NCI-H1694 treated with DMSO at 0.1 percent for 48 hours (cell line): ENCODE data around the gene LCAT.

Experiments
- DNase-seq: peaks from one replicate; lab custom pipeline; 2025; lab: John Stamatoyannopoulos, UW

LCAT gene

DNA sequence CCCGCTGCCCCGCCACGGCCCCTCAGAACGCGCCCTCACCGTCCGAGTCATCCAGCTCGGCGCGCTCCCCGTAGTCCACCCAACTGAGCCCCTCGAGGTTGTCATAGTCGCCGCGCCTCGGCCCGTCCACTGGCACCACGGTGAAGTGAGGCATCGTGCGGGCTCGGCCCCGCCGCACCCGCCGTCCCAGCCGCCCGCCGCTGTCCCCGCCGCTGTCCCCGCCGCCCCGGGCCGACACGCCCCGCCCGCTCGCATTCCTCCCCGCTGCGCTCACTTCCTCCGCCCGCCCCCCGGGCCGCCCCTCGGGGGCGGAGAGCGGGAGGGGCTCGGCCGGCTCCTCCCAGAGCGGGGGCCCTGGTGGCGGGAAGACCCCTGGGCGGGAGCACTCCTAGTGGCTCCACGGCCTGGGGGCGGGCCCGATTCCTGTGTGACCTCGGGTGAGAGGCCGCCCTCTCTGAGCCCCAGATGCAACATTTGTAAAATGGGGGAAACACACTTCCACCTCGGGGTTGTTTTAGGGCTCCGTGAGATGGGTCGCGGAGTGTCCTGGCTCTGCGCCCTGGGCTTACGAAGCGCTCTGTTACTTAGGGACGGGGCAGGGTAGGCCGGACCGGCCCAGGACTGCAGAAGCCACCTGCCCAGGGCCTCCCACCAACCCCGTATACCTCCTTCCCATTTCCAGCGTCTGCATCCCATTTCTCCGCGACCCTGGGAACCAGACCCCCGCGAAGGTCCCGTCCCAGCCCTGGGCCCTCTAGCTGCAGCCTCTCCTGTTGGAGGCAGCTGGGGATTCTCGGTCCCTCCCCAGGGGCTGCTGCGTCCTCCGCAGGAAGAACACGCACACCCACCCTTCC is 24.7 kb upstream of the LCAT start, which contains the start of gene SLC12A4:
TSS of gene SLC12A4 (minus strand) at position 238 of the 854 bp plus-strand sequence. CDS start at position 154, 84 bp downstream.
- DNase-seq, result peak; percentile 22

DNA sequence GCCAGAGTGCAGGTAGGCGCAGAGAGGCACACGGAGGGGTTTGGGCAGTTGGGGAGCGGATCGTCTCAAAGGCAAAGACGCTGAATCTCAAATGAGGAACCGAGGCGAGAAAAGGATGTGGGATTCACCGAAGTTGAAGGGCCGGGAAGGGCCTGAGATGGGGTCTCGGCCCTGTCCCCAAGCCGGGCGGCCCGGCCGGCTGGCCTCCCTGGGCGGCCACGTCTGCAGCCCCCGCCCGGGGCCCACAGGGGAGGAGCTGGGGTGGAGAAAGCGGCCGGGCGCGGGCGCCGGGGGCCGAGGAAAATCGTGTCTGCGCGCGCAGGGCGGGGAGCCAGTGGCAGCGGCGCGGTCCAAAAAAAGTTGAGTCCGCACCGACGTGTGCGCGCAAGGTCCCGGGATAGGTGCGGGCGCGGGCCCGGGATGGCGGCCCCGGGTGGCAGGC is 24.1 kb upstream of the LCAT start:
- DNase-seq, result no peak

DNA sequence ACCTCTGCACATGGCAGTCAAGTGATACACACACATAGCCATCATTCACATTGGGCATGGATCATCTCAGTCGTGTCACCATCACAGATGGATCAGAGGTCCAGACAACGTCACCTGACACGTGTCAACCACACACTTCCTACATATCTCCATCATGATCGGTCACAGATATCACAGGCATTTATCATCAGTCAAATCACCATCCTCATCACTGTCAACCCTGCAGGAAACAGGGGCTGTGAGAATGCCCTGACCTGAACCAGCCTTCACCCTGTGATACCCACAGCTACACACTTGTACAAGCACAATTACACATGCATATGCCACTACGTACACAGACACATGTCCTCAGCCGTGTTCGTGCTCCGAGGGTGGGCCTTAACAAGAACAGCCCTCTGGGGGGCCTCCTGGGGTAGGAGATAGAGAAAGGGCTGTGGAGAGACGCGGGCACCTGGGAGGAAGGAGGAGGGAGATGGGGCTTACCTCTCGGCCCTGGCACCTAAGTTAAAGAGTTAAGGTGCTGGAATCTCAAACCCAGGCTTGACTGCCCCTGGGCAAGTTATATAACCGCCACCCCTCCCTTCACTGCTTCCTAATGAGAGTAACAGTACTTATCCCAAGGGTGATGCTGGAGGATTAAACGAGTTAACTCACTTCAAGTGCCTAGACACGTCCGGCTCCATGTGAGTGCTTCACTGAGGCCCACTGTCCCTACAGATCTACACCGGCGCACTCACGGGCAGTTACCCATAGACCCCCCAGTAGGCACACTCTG is 23.4 kb upstream of the LCAT start:
- no peak for DNase-seq

DNA sequence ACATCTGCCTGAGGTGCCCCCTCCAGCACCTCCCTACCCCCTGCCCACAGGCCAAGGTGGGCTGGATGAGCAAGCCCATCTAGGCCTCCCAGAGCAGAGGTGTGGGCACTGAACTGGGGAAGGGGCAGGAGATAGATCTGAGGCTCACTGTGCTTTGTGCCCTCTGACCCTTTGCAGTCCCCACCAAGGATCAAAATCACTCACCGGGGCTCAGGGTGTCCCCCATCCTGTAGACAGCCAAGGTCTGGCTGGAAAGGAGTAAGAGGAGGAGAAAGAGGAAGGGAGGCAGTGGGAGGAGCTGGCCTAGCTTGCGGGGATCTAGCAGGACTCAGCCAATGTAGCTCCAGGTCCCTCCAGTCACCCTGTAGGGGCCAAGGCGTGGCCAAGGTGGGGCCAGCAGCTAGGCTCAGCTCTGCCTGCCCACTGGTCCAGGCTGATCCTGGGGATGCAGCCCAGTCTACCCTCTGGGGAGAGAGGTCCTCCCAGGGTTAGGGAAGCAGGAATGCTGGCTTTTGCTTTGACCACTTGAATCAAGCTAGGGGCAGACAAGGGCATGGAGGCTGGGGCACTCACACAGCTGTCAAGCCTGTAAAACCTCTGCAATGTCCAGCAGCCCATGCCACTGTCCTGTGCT is 22.7 kb upstream of the LCAT start:
- DNase-seq, result no peak

DNA sequence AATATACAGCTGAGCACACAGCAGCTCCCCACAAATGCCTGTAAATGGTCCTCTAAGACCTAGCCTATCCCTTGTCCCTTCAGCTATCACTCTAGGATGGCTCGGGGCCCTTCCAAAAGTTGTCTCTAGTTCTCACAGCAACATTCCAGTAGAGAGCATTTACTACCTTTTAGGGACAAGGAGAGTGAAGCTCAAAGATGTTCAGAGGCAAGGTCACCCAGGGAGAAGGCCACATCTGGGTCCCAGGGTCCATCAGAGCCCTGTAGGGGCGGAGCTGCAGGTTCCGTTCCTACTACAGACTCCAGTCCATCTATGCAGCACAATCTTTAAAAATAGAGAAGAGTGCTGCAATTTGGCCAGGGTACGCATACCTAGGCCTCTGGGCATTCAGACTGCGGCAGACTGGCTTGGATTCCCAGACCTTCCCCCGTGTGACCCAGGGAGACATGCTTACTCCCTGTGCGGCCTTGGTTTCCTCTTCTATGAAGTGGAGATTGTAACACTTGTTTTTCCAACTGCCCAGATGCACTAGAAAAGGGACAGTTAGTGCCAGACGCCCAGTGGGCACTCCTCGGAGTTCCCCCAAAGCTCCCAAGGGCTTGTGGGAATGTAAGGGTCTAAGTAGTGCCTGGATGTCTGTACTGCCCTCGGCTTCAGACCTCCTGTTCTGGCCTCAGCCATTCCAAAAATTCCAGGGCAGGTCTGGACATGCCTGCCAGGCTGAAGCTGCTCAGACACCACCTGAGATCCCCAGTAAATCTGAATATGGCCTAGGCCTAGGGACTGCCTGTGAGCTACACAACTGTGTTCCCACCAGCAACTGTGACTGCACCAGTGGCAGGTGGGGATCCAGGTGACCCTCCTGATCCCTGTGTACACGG is 22.0 kb upstream of the LCAT start:
- no peak for DNase-seq

DNA sequence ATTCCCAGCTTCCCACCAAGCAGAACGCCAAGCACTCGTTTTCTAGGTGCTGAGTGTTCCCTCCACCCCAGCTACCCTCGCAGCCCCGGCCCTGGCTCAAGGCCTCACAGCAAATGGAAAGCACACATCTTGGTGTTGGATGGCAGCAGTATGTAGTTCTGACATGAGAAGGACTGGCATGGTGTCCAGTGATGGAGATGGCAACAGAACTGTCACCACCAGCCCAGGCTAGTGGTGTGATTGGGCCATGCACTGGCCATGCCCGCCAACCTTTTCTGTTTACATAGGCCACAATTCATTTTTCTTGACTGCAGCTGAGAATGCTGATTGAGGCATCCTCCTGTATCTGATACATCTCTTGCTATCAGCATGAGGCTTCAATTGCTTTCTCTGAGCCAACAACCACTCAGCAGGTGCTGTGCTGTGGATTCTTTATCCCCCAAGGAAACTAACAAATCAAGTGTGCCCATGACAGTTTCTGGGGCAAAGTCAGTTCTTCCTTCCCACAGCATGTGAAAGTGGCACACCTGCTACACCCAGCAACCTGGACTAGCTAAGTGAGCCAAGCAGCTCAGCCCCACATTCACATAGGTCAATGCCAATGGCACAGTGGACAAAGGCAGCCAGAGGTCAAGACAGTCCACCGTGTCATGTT is 20.7 kb upstream of the LCAT start:
- DNase-seq, result no peak

DNA sequence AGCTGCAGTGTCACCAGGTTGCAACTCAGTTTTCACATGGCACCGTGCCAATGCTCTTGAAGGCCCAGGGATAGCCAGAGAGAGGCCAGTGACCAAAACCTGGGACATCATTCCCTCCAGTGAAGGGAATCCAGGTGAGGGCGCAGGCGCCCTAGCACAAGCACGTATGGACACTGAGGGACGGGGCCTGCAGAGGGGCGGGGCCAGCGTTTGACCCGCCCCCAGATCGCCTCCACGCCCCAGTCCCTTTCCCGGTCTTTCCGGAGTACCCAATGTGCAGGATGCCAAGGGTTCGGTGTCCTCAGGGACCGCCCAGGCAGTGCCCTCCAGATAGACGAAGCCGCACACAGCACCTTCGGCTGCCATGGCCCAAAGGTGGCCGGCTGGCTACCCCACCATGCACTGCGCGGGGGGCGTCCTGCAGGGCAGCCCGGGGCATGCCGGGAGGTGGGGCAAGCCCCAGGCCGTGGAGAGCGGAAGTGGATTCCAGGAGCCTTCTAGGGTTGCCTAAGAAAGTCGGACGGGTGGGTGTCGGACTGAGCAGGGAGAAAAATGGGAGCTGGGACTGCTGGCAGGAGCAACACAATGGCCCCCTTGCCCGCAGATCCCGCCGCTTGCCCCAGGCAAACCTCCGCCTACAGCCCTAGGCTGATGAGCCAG is 19.9 kb upstream of the LCAT start:
- DNase-seq, result no peak

DNA sequence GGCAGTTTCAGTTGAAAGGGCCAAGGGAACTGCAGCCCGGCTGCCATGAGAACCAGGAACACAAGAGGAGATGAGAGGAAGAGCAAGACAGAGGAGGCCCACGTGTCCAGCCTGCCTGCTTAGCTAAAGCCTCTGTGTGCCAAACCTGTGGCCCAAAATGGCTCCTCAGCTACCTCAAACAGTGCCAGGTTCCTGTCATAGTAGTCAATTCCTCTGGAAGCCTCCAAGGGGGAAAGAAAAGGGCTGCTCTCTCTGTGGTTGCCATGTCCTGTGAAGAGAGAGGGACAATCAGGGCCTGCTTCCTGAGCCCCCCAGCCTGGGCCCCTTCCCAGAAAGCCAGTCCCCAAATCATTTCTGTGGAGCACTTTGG is 19.4 kb upstream of the LCAT start:
- no peak for DNase-seq

DNA sequence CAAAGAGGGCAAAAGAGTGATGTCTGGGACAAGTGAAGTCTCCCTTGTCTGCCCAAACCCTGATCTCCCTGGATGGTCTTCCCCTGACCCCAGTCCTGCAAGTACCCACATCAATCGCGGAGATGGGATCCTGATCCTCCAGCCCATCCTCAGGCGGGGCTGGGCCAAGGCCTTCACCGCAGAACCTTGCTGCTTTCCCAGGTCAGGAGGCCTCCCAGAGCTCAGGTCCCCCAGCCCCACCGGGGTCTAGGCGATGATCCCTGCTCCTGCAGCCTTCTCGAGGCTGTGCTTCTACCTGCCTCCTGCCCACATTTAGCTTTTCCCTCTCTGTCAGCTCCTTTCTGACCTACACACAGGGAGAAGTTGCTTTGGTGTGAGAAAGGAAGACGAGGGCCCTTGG is 18.2 kb upstream of the LCAT start:
- DNase-seq, result no peak

DNA sequence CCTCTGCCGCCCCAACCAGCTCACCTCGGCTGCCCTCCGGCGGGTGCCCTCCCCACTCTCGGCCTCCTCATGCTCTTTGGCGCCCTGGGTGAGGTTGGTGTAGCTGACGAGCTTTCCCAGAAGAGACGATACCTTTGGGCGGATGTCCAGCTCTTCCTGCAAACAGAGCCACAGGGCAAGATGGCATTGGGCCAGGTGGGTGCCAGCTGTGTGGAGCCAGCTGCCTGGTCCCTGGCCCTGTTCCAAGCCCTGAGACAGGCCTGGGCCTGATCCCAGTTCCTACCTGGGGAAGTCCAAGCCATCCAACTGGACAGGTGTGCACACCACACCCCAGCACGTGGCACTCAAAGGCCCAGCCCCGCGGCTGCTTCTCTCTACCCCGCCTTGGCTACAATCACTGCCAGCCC is 17.6 kb upstream of the LCAT start:
- DNase-seq, result no peak

DNA sequence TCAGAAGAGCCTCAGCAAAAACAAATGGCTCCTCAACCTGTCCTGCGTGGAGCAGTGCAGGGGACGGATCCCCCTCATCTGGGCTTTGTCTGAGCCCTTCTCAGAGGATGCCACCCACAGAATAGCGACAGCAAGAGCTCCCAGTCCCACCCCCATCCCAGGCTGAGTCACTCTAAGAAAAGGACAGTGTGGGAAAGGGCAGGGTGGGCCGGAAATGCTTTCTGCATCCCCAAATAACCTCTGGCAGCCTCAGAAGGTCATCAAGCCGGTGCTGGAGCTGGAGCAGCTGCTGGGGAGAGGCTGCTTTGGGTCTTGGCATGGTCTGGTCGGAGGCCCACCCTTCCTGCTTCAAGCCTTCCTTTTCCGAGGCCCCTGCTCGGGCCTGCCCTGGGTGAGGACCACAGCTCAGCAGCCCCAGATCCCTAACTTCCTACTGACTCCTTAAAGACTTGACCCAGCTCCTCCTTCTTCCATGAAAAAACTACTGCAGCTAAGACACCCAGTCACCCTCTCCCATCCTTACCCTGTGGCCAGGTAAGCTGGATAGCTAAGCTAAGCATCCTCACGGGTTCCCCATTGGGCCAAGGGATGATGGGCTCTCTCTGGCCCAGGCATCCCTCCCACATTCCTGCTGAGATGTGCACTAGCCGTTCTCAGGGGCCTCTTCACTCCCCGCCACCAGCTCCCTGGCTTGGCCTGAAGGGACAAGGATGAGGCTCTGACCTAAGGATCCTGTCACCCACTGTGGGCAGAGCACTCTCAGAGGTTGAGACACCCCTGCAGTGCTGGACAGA is 15.8 kb upstream of the LCAT start:
- no peak for DNase-seq

DNA sequence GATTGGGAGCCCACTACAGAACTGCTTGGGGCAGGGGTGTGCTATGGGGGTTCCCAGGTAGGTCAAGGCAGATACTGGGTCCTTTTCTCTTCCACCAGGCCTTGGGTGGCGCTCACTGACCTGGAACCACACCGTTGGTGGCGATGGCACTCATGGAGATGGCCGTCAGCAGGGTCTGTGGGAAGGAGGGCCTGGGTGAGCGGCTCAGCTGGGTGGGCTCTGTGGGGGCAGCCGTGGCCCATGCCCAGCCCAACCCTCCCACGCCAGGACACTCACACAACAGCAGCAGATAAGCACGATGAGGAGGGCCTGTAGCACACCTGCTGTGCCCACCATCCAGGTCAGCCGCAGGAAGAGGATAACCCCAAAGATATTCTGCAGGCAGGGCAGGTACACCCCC is 13.7 kb upstream of the LCAT start:
- no peak for DNase-seq

DNA sequence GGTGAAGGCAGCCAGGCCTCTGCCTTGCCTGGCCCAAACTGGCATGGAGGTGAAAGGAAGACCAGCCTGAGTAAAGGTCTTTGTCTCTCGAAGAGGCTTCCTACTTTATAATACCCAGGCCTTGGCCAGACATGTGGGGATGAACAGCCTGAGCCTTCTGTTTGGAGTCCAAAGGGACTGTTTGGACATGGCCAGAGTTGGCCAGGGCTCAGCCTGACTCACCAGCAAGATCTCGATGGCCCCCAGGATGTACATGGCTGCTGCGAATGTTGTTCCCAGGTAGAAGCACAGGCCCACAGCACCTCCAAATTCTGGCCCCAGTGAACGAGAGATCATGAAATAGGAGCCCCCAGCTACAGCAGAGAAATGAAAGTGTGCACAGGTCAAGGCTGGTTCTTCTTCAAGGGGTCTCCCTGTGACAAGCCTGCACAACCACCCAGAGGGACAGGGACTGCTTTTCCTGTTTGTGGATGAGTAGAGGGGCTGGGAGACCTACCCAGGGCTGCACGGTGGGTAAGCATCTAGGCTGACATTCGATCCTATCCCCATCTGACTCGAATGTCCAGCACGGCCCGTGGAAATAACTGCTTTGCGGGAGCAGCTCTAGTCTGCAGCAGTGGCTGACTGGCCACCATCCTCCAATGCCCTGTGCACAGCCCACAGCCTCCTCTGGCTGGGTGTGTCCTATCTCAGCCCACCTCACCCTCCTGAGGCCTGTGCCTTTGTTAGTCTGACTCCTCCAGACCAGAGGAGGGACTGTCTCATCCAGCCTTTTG is 10.7 kb upstream of the LCAT start:
- no peak for DNase-seq

DNA sequence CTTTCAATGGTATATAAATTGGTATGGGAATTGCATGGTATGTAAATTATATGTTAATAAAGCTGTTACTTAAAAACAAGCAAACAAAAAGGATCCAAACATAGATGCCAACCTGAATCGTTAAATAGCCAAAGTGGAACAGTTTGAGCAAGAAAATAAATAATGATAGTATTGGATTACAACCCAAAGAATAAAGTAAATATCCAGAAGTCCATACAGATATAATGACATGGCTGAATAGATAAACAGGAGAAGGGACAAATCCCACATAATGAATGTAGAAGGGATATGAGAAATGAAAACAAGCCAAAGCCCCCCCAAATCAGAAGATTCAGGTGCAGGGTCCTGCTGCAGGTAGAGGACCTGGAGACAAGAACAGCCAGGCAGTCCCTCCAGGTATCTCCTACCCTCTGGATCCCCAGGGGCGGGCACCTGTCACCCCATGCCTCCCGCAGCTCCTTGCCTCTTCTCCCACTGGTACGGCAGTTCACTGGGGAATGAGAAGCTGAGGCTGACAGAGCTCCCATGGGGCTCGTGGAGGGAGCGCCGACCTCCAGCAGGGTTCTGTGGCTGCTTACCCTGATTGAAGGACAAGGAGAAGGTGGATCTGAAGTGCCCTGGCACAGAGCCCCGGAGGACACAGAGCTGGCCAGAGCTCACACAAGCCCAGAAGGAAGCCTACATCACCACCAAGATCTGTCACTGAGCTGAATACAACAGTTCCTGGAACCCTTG is 9.9 kb upstream of the LCAT start:
- DNase-seq, result no peak

DNA sequence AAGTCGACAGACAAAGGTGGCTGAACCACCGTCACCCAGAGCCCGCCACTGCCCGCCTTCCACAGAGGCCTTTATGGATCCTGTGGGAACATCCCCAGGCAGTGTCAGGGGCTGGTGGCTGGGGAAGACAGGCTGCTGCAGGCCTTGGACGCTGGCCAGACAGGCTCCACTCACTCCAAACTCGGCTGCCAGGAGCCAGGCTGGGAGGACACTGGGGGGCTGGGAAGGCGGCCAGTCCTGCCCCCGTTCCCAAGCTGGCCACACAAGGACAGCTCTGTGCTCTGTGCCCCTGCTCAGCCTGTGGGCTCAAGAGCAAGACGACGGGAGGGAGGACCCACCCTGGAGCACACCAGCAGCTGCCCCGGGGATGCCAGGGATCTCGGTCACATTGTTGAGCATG is 7.6 kb upstream of the LCAT start:
- no peak for DNase-seq

DNA sequence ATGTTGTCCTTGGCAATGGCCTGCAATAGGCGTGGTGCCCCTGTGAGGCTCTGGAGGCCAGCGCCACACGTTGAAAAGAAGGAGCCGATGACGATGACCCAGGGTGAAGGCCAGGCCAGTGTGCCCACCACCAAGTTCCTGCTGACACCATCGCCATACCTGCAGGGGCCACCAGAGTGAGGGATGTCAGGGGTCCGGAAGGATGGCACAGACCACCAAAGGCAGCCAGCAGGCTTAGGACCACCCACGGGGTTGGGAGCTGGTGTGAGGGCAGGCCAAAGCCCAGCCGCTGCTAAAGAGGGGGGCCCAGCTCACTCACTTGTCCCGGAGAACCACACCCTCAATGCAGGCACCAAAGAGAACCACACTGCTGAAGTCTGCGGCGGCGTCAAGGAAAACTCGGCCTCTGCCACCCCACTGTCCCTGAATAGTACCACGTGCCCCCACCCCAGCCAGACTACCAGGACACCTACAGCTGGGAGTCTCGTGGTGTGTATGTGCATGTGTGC is 6.5 kb upstream of the LCAT start:
- DNase-seq, result no peak

DNA sequence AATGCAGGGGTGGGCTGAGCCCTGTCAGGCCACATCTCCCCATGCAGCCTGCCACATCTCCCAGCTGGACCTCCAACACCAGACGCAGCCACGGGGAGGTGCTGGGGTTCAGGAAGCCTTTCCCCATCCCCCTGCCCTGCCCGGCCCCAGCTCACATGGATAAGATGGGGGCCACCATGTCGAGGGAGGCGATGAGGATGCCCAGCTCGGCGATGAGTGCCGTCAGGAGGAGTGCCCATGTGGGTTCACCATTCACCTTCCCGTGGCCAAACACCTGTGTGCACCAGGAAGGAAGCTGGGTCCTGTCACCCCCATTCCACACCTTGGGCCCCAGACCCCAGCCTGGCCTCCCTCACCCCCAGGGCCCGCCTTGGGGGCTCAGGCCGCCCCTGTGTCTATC is 5.7 kb upstream of the LCAT start:
- no peak for DNase-seq

DNA sequence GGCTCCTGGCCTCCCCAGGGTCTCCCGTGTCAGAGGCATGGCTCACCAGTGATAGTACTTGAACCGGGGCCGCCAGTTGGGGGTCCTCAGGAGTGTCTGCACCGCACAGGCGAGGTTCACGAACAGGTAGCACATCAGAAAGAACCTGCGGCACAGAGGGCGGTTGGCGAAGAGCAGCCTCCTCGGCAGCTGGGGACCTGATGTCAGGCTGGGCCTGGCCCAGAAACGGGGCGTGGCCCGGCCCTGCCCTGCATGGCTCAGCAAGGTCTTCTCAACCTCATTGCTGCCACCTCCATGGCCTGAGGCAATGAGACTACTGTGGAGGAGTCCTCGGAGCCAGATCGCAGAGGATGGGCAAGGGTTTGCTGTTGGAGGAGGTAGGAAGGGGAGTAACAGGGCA is 4.1 kb upstream of the LCAT start:
- DNase-seq, result no peak
